AG09319 (cell line): ENCODE results near the gene PML.
"Not testable (repeated sequence)": the region's sequence is repeated elsewhere in the genome, so short reads cannot be mapped to it uniquely, and the experiment has no call there.

Experiments used
- DNase-seq: peaks from one replicate; pipeline ENCODE4 v3.0.0-alpha.2; 2010; ENCODE audit warnings: low read depth; ENCODE audit errors: extremely low read depth

Gene PML

GRCh38 chr15:74096753-74097474 is 102.4 kb downstream of the PML start:
- not testable (repeated sequence) for DNase-seq
